Hepatocyte (in vitro differentiated cells): ENCODE measurements around the gene LYPD8.

ENCODE experiments used
- CTCF ChIP-seq: fragments of 200-600 bp; sonication (generic); IDR thresholded peaks from 2 replicates; pipeline ENCODE4 v1.5.1; 2016; ENCODE audit warnings: antibody characterized with exemption, mild to moderate bottlenecking; ENCODE audit not compliant: poor library complexity
- EZH2 ChIP-seq: fragments of 200-600 bp; sonication (generic); IDR thresholded peaks from 2 replicates; pipeline ENCODE4 v1.6.1; 2016; ENCODE audit warnings: antibody characterized with exemption, mild to moderate bottlenecking, borderline replicate concordance
- EZH2phosphoT487 ChIP-seq: fragments of 200-600 bp; sonication (generic); IDR thresholded peaks from one replicate; pipeline ENCODE4 v1.6.1; 2018; ENCODE audit warnings: antibody characterized with exemption, mild to moderate bottlenecking, low read depth, moderate library complexity; ENCODE audit not compliant: unreplicated experiment, severe bottlenecking

DNA sequence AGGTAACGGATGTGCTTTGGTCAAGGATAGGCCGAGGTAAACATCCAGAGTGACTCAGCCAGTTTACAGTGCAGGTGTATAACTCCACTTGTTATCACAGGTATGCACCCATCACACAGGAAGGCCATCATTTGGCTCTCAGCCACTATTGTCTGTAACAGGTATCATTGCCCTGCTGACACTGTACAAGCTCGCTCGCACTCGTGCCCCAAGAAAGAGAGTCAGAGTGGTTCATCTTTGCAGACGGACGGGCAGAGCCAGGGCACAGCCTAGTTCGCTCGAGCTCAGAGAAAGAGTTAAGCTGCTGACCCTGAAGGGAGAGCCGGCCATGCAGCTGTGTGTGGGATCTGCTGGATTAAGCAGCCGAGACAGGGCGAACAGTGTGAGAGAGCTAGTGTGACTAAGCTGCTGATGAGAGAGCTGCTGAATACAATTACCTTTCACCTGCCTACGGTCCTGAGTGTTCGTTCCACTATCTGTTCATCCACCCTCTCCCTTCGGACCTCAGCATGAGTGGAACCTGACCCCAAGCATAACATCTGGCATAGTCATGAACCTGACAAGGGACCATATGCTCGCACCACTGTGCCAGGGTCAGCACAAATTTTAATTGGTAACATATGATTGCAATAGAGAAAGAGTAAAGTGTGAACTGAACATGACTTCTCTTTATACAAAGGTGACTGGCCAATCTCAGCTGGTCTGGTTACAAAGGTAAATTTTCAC is 27.0 kb upstream of the LYPD8 start:
- no peak for TF ChIP-seq CTCF
- no peak for TF ChIP-seq EZH2
- TF ChIP-seq EZH2phosphoT487, result no peak
